Lower lobe of right lung (tissue), 2 donors: ENCODE measurements around the gene PNPLA5. TPM values are rescaled to one million over a fixed set of nuclear protein-coding genes. Genes with fewer than 3 reads are reported as not detected.

Experiments
- ATAC-seq, 2 donors: fragments of 200-7000 bp; cut with Tn5 transposase; one replicate each; pipeline ENCODE4 v1.9.1; 2020 to 2022; ENCODE audit warnings: mild to moderate bottlenecking in 2 of 2, moderate library complexity in 2 of 2
- DNase-seq: peaks from one replicate; pipeline ENCODE4 v3.0.0-alpha.2; 2020
- H3K27ac ChIP-seq: fragments of 200-600 bp; one replicate; pipeline ENCODE4 v1.8.0; 2022
- H3K27me3 ChIP-seq: fragments of 200-600 bp; one replicate; pipeline ENCODE4 v1.8.0; 2022; ENCODE audit warnings: low read depth
- H3K36me3 ChIP-seq: fragments of 200-600 bp; one replicate; pipeline ENCODE4 v1.8.0; 2022; ENCODE audit warnings: mild to moderate bottlenecking
- H3K4me1 ChIP-seq: fragments of 200-600 bp; one replicate; pipeline ENCODE4 v1.8.0; 2022
- H3K4me3 ChIP-seq: fragments of 200-600 bp; one replicate; pipeline ENCODE4 v1.8.0; 2022; ENCODE audit warnings: mild to moderate bottlenecking
- H3K9me3 ChIP-seq: fragments of 200-600 bp; one replicate; pipeline ENCODE4 v1.8.0; 2022
- CTCF ChIP-seq: fragments of 200-600 bp; IDR thresholded peaks from one replicate; pipeline ENCODE4 v1.8.0; 2022; ENCODE audit warnings: antibody characterized with exemption, mild to moderate bottlenecking
- intact Hi-C: fragments of 100-400 bp; cut with DNase I; formaldehyde crosslinking; loops from one replicate; pipeline ENCODE4 v1.11.0; 2022
- total RNA-seq: library from RNA; stranded (reverse); fragmentation: NEBNext Ultra II Directional; extraction: Animal tissue kit (Norgen Biotek cat#: 25700); gene quantifications from one replicate; pipeline ENCODE4 v1.2.1, GENCODE V29; 2021
- donor health status: DM: no; HTN: yes; CAD: no; lungs with severe emphysema.

Gene PNPLA5
- total RNA-seq, 1 donor from 2014 or later, result not detected

- H3K36me3 ChIP-seq, result no peaks in the 10 kb centered on the region
- TF ChIP-seq CTCF, result no peak
- H3K9me3 ChIP-seq, result no peaks in the 10 kb centered on the region
- intact Hi-C loops, result no loop called here
- H3K4me1 ChIP-seq, result no peaks in the 10 kb centered on the region
- peaks cover 31% of the 10 kb centered on the region for H3K27me3 ChIP-seq
- DNase-seq (no peak), ATAC-seq (no peak)
- H3K4me3 ChIP-seq, result no peak overlapping the region
- H3K27ac ChIP-seq, result no peak overlapping the region
Measured at GRCh38 chr22:43851979-43852307, 39.9 kb downstream of the PNPLA5 start.

GRCh38 chr22:43851058-43851978 is 40.5 kb downstream of the PNPLA5 start:
- ATAC-seq (no peak), DNase-seq (no peak)
- Histone ChIP-seq H3K9me3 (no peaks in the 10 kb centered on the region), H3K4me1 (no peaks in the 10 kb centered on the region), H3K27ac (no peak overlapping the region), H3K4me3 (no peak overlapping the region), H3K36me3 (no peaks in the 10 kb centered on the region), H3K27me3 (peaks cover 31% of the 10 kb centered on the region)
- intact Hi-C loops, result no loop called here
- TF ChIP-seq CTCF, result no peak

GRCh38 chr22:43850529-43850928 is 41.3 kb downstream of the PNPLA5 start:
- Histone ChIP-seq H3K36me3 (no peaks in the 10 kb centered on the region), H3K27me3 (peaks cover 32% of the 10 kb centered on the region), H3K4me1 (no peaks in the 10 kb centered on the region), H3K27ac (no peak overlapping the region), H3K4me3 (no peak overlapping the region), H3K9me3 (no peaks in the 10 kb centered on the region)
- ATAC-seq, result no peak
- intact Hi-C loops, result no loop called here
- no peak for DNase-seq
- TF ChIP-seq CTCF, result no peak

- Histone ChIP-seq H3K36me3 (no peaks in the 10 kb centered on the region), H3K4me3 (no peak overlapping the region), H3K27ac (no peak overlapping the region), H3K9me3 (no peaks in the 10 kb centered on the region), H3K27me3 (peaks cover 35% of the 10 kb centered on the region), H3K4me1 (no peaks in the 10 kb centered on the region)
- intact Hi-C loops, result no loop called here
- ATAC-seq (no peak), DNase-seq (no peak)
- no peak for TF ChIP-seq CTCF
Measured at GRCh38 chr22:43849731-43850130, 42.1 kb downstream of the PNPLA5 start.

- DNase-seq, result no peak
- Histone ChIP-seq H3K9me3 (no peaks in the 10 kb centered on the region), H3K27ac (no peak overlapping the region), H3K27me3 (peaks cover 29% of the 10 kb centered on the region), H3K4me1 (no peaks in the 10 kb centered on the region), H3K4me3 (no peak overlapping the region), H3K36me3 (no peaks in the 10 kb centered on the region)
- intact Hi-C loops, result no loop called here
- ATAC-seq, result no peak
- TF ChIP-seq CTCF, result no peak
Measured at GRCh38 chr22:43848366-43849171, 43.2 kb downstream of the PNPLA5 start.
